WI38 (cell line): ENCODE data around the gene CYTH4.
A peak's percentile ranks its signal among the peaks of the same experiment; 100 is the strongest.
"Not testable (repeated sequence)": the region's sequence is repeated elsewhere in the genome, so short reads cannot be mapped to it uniquely, and the experiment has no call there.

Experiments
- H3K4me3 ChIP-seq: 2 replicates; pipeline ENCODE4 v1.5.1; 2011; ENCODE audit warnings: low read depth, mild to moderate bottlenecking, control low read depth, low read length
- CTCF ChIP-seq: IDR thresholded peaks from 2 replicates; pipeline ENCODE4 v1.5.1; 2012; ENCODE audit warnings: low read depth, mild to moderate bottlenecking, control low read depth, low read length

Gene CYTH4

GRCh38 chr22:37244114-37244921, 38.0 kb upstream of the CYTH4 start, which contains the start of gene RAC2:
Gene RAC2, minus strand, starts transcription at chr22:37244269. Its CDS starts 121 bp downstream, at chr22:37244148.
- no peak for TF ChIP-seq CTCF
- peak within 1 kb of the TSS; percentile 63 for H3K4me3 ChIP-seq

- no peak overlapping the region for H3K4me3 ChIP-seq
- TF ChIP-seq CTCF = no peak
These were observed 37.2 kb upstream of the CYTH4 start for GRCh38 chr22:37244922-37245722.

- no peak for TF ChIP-seq CTCF
- no peak overlapping the region for H3K4me3 ChIP-seq
These were observed 36.6 kb upstream of the CYTH4 start for GRCh38 chr22:37245740-37246139.

GRCh38 chr22:37248251-37248650, 34.1 kb upstream of the CYTH4 start:
- no peak overlapping the region for H3K4me3 ChIP-seq
- TF ChIP-seq CTCF = no peak

- TF ChIP-seq CTCF = no peak
- H3K4me3 ChIP-seq = no peak overlapping the region
These were observed 32.3 kb upstream of the CYTH4 start for GRCh38 chr22:37249986-37250385.

GRCh38 chr22:37251836-37252235, 30.5 kb upstream of the CYTH4 start:
- H3K4me3 ChIP-seq = not testable (repeated sequence)

- TF ChIP-seq CTCF = no peak
- H3K4me3 ChIP-seq = no peak overlapping the region
These were observed 29.1 kb upstream of the CYTH4 start for GRCh38 chr22:37253126-37253660.
